ENCODE data around the gene USP14. TPM values are rescaled to one million over a fixed set of nuclear protein-coding genes. Genes with fewer than 3 reads are reported as not detected.

Gene USP14
- total RNA-seq, 1 experiment from 2014 or later, result 72.4 TPM

GRCh38 chr18:192801-193200 lies 34.4 kb downstream of the USP14 start (continued):
- TF ChIP-seq ZNF532 (CRISPR knock-in tag; IDR thresholded peaks at IDR 0.05; ENCODE audit: borderline replicate concordance), result no peak
- no peak for TF ChIP-seq FOXP1 (CRISPR knock-in tag; IDR thresholded peaks at IDR 0.05; ENCODE audit: borderline replicate concordance)
- no peak for TF ChIP-seq ZNF263 (CRISPR knock-in tag; IDR thresholded peaks at IDR 0.05; ENCODE audit: low read depth)
- TF ChIP-seq NFE2L1 (CRISPR knock-in tag; IDR thresholded peaks at IDR 0.05), result no peak
- TF ChIP-seq USF1 (CRISPR knock-in tag; IDR thresholded peaks at IDR 0.05), result no peak

GRCh38 chr18:195651-196050 lies 37.3 kb downstream of the USP14 start:
- Mint-ChIP-seq H3K36me3 (peaks cover 31% of the 10 kb centered on the region), H3K4me1 (peaks cover 3% of the 10 kb centered on the region; the same call in 1 of the 2 replicates), H3K4me3 (no peak overlapping the region), H3K27ac (peak overlapping the region; percentile 4; the same call in 1 of the 2 replicates), H3K9me3 (no peaks in the 10 kb centered on the region), H3K27me3 (ENCODE audit: low read depth) (no peaks in the 10 kb centered on the region)
- ChIA-PET CTCF (no interaction called here), POLR2A (interaction anchor here (0.7 kb wide), 1 partner anchor 10 kb away, joined by 3 read pairs; no protein-coding TSS in a partner anchor)
- DNase-seq (ENCODE audit: low spot score) (no peak), ATAC-seq (no peak)
- TF ChIP-seq NFATC4 (CRISPR knock-in tag; IDR thresholded peaks at IDR 0.05), result no peak
- no peak for TF ChIP-seq CREM (CRISPR knock-in tag; IDR thresholded peaks at IDR 0.05)
- TF ChIP-seq NFYB (CRISPR knock-in tag; conservative IDR thresholded peaks at IDR 0.05; ENCODE audit: low read depth), result no peak
- no peak for TF ChIP-seq E2F5 (CRISPR knock-in tag; IDR thresholded peaks at IDR 0.05)
- TF ChIP-seq E2F4 (CRISPR knock-in tag; IDR thresholded peaks at IDR 0.05; ENCODE audit: borderline replicate concordance, low read depth), result no peak
- no peak for TF ChIP-seq FOXP1 (CRISPR knock-in tag; IDR thresholded peaks at IDR 0.05; ENCODE audit: borderline replicate concordance)
- no peak for TF ChIP-seq ZNF532 (CRISPR knock-in tag; IDR thresholded peaks at IDR 0.05; ENCODE audit: borderline replicate concordance)
- TF ChIP-seq SP1 (CRISPR knock-in tag; conservative IDR thresholded peaks at IDR 0.05), result no peak
- no peak for TF ChIP-seq ZBTB21 (CRISPR knock-in tag; IDR thresholded peaks at IDR 0.05; ENCODE audit: borderline replicate concordance)
- TF ChIP-seq ZNF671 (CRISPR knock-in tag; IDR thresholded peaks at IDR 0.05), result no peak
- TF ChIP-seq ZNF263 (CRISPR knock-in tag; IDR thresholded peaks at IDR 0.05; ENCODE audit: low read depth), result no peak
- no peak for TF ChIP-seq ATF6 (CRISPR knock-in tag; IDR thresholded peaks at IDR 0.05)
- no peak for TF ChIP-seq GRHL2 (CRISPR knock-in tag; IDR thresholded peaks at IDR 0.05; ENCODE audit: insufficient replicate concordance, severe bottlenecking)
- TF ChIP-seq ESRRA (CRISPR knock-in tag; IDR thresholded peaks at IDR 0.05; ENCODE audit: borderline replicate concordance), result no peak
- no peak for TF ChIP-seq ZBTB43 (CRISPR knock-in tag; IDR thresholded peaks at IDR 0.05)
- TF ChIP-seq NR3C1 (CRISPR knock-in tag; conservative IDR thresholded peaks at IDR 0.05; ENCODE audit: low read depth), result no peak

Measured in WTC11 (cell line).